Ishikawa (cell line): ENCODE results near the gene CPA4.

Experiments
- CEBPB ChIP-seq: IDR thresholded peaks from 2 replicates; pipeline ENCODE4 v1.6.1; 2012
- EGR1 ChIP-seq: IDR thresholded peaks from 2 replicates; pipeline ENCODE4 v1.6.1; 2012
- RAD21 ChIP-seq: IDR thresholded peaks from 2 replicates; pipeline ENCODE4 v1.6.1; 2012; ENCODE audit warnings: low read depth
- YY1 ChIP-seq: IDR thresholded peaks from 2 replicates; pipeline ENCODE4 v1.6.1; 2012; ENCODE audit warnings: low read depth

DNA sequence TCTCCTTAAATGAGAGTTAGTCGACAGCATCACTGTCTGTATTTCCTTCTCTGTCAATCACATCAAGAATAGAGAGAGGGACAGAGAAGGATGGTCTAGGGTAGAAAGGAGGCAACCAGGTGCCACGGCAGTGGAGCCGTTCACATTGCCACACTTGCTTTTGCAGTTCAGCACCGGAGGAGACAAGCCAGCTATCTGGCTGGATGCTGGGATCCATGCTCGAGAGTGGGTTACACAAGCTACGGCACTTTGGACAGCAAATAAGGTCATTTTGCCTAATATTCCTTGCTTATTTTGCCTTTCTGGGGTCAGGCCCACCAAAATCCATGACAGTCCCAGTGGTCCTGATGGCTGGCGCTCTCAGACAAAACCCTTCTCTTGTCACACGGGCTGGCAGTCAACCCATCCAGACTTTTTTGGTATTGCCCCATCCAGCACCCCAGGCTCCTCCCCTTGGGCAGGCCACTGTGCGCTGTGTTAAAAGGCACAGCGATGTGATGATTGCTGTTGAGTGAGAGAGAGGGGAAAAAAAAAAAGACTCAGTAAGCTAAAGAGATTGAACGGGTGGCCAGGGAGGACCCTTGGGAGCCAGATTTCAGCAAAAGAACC lies 17.9 kb upstream of the CPA4 start:
- TF ChIP-seq RAD21 (no peak), CEBPB (no peak), EGR1 (no peak), YY1 (no peak)
